ENCODE measurements around the gene LINC00237.

The LINC00237 gene

GRCh38 chr20:21096321-21097043, 9.7 kb downstream of the LINC00237 start:
- no peak overlapping the region for H3K27ac ChIP-seq
- TF ChIP-seq ZFX (IDR thresholded peaks at IDR 0.05) = no peak

DNA sequence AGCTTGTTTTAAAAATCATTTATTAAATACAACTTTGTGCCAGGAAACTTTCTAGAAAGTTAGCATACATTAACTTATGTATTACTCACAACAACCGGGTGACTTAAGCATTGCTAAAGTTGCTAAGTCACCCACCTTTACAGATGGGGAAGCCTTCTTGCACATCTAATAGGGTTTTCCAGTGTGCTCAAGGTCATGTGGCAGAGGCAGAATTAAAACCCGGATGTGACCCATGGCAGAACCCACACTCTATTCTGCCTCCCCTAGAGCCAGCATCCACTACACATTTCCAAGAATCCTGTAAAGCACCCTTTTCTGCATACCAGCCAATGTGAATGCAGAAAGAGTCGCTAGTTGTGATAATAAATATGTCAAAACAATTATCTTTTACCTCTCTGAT, 13.4 kb downstream of the LINC00237 start:
- no peak overlapping the region for H3K27ac ChIP-seq
- TF ChIP-seq, protein P1, sequence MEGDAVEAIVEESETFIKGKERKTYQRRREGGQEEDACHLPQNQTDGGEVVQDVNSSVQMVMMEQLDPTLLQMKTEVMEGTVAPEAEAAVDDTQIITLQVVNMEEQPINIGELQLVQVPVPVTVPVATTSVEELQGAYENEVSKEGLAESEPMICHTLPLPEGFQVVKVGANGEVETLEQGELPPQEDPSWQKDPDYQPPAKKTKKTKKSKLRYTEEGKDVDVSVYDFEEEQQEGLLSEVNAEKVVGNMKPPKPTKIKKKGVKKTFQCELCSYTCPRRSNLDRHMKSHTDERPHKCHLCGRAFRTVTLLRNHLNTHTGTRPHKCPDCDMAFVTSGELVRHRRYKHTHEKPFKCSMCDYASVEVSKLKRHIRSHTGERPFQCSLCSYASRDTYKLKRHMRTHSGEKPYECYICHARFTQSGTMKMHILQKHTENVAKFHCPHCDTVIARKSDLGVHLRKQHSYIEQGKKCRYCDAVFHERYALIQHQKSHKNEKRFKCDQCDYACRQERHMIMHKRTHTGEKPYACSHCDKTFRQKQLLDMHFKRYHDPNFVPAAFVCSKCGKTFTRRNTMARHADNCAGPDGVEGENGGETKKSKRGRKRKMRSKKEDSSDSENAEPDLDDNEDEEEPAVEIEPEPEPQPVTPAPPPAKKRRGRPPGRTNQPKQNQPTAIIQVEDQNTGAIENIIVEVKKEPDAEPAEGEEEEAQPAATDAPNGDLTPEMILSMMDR (conservative IDR thresholded peaks at IDR 0.05) = no peak
- no peak for TF ChIP-seq ZFX (IDR thresholded peaks at IDR 0.05)

- no peak for TF ChIP-seq ZFX (IDR thresholded peaks at IDR 0.05)
- TF ChIP-seq, protein P1 (conservative IDR thresholded peaks at IDR 0.05) = no peak
- no peak overlapping the region for H3K27ac ChIP-seq
These were observed 15.4 kb downstream of the LINC00237 start for GRCh38 chr20:21090721-21091120.

GRCh38 chr20:21090111-21090618, 16.0 kb downstream of the LINC00237 start:
- no peak overlapping the region for H3K27ac ChIP-seq
- TF ChIP-seq, protein P1 (conservative IDR thresholded peaks at IDR 0.05) = no peak
- no peak for TF ChIP-seq ZFX (IDR thresholded peaks at IDR 0.05)

DNA sequence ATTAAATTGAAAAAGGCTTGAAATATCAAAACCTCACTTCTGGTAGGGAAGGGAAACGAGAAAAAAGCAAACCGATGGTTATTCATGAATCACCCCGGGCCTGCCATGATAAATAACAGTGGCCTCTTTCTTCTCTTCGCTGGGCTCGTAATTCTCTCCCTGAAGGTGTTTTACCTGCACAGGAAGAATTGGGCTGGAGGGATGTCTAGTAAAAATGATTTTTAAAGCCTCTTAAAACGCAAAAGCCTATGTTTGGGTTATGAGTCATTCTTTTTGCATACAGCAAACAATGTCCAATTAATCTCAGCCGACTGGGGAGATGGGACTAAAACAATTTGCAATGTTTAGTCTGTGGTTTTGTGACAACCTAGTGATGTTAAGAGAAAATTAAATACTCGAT, 16.8 kb downstream of the LINC00237 start:
- TF ChIP-seq ZFX (IDR thresholded peaks at IDR 0.05) = no peak
- TF ChIP-seq, protein P1 (conservative IDR thresholded peaks at IDR 0.05) = no peak
- no peak overlapping the region for H3K27ac ChIP-seq

- H3K27ac ChIP-seq = no peak overlapping the region
- TF ChIP-seq, protein P1 (conservative IDR thresholded peaks at IDR 0.05) = no peak
- no peak for TF ChIP-seq ZFX (IDR thresholded peaks at IDR 0.05)
These were observed 18.2 kb downstream of the LINC00237 start for GRCh38 chr20:21087862-21088540.

DNA sequence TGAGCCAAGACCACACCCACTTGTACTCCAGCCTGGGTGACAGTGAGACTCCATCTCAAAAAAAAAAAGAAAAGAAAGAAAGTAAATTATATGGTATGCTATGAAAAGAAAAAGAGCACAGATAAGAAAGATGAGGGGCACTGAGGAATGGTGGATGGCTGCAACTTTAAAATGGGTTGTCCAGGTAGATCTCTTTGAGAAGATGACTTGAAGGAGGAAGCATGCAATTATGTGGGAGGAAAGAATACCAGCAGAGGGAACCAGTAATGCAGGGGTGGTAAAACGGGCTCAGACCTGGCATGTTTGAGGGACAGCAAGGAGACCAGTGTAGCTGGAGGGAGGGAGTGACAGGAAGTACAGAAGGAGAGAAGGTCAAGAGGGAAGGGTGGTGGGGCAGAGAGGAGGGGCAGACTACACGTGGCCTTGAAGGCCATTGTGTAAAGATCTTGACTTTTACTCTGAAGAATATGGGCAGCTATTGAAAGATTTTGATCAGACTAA, 22.3 kb downstream of the LINC00237 start:
- no peak overlapping the region for H3K27ac ChIP-seq
- TF ChIP-seq ZFX (IDR thresholded peaks at IDR 0.05) = no peak
- TF ChIP-seq, protein P1 (conservative IDR thresholded peaks at IDR 0.05) = no peak

Measured in C4-2B (cell line).